Right renal cortex interstitium (tissue), 3 donors: Measurements from ENCODE around the gene NHS. TPM values are rescaled to one million over a fixed set of nuclear protein-coding genes. Genes with fewer than 3 reads are reported as not detected.

ENCODE experiments used
- DNase-seq, 3 donors: peaks; one replicate each; pipeline ENCODE4 v3.0.0-alpha.2; 2013; ENCODE audit warnings: low read depth in 3 of 3, low spot score in 2 of 3
- polyA plus RNA-seq, 3 donors: library from polyadenylated mRNA; unstranded; fragments of 120-200 nt; gene quantifications; one replicate each; pipeline ENCODE4 v1.2.1, GENCODE V29; 2013; ENCODE audit not compliant: insufficient read length in 3 of 3

NHS gene
- polyA plus RNA-seq, 3 donors = 14.0 to 20.2 (median 17.7) TPM

DNA sequence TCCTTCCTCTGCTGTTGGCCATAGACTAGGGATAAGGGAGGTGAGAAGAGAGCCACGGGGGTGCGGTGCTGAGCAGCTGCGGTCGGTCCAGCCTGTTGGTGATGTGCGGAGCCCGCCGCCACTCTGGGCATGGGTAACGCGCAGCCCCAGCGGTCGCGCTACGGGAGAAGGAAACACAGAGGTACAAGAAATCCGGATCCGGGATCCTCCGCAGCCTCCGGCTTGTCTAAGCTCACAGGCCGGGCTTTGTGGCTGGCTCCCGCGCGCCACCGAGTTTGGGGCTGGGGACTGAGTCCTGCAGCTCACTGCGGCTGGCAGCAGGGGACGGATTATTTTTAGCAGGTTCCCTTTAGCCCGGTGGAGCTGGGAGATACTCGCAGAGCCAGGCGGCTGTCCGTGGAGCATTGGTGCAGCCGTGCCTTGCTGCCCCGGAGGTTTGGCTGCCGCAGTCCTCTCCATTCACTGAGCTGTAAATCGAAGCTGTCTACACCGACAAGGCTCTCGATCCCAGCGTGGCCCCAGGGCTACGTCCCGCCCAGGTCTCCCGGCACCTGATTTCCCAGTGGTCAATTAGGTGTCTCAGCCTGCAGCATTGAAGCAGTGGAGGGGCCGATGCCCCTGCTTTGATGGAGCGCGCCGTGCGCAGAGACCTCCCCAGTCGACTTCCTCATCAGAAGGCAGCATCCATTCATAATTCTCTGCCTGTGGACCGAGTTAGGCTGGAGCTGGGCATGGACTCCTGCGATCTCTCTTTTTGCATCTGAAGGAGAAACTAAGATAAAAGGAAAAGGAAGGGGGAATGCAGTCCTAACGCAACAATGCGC is 280.4 kb downstream of the NHS start:
- no peak for DNase-seq

DNA sequence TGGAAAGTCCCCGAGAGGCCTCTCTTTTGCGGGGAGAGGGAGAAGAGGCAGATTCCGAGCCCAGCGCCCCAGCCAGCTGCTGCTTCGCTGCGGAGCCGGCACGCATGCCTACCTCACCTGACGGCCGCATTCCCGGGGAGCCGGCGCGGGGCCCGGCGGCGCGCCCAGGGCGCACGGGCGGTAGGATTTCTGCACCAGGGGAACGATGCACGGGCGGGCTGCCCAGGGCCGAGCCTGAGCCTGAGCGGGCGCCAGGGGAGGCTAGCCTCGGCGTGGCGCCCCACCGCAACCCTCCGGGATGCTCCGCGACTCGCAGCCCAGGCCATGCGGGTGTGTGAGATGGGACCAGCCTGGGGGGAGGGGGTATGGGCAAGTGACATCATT is 281.0 kb downstream of the NHS start:
- no peak for DNase-seq

DNA sequence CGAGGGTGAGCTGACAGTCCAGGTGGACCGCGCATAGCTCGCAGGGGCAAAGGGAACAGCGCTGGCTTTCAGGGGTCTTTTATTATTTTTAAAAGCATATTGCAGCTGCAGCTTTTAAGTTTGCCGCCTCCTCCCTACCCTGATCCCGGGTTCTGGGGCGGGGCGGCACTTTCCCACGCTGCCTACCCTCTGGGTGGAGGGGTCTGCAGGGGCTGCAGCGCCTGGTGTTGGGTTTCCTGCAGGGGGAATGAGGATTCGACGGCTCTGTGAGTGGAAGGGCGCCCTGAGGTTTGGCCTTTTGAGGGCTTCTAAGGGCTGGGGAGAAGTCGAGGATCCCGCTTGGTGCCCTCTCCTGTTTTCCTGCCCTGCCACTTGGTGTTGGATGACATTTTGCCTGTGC is 281.6 kb downstream of the NHS start:
- no peak for DNase-seq

DNA sequence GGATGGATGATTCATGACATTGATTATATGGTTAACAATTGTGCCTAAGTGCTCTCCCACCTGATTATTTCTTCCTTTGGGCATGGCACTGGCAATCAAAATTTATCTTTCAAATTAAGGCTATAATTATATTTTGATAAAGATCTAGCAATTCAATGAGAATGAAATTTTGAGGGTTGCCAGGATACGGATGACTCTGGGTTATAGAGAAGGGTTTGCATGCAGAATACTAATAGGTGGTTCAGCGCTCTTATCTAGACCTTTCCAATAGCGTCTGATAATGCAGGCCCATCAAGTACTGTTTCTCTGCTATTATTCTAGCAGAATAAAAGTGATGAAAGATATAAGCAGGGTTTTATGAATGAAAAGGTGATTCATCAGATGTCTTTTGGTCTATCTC is 287.4 kb downstream of the NHS start:
- no peak for DNase-seq

DNA sequence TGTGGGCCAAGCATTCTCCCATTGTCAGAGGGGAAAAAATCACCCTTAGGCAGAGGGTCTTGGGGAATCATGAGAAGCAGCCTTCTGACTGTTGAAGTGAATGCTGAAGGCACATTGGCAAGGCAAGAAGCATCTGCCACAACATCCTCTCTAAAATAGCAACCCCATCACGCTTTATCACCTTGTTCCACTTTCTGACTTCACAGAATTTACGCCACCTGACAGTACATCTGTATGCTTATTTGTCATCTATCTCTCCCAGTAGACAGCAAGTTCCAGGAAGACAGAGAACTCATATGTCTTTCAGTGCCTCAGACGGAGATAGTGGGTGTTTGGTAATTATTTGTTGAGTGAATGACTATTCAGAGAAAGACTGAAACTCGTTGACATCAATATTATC is 293.9 kb downstream of the NHS start:
- no peak for DNase-seq

DNA sequence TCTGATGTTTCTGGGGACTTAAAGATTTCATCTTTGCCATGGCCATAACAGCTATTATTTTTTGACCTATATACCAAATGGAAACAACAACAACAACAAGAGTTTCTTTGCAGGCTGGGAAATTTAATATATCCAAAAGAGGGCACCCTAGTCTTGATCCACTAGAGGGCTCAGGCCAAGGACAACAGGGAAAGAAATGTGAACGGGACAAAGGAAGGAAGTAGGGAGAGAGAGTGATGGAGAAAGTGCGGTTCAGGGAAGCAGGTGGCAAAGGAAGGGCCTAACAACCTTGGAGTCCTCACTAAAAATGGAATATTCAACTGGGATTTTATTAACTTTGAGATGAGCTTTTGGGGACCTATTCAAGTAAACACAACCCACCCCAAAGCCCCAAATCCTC is 294.5 kb downstream of the NHS start:
- no peak for DNase-seq

DNA sequence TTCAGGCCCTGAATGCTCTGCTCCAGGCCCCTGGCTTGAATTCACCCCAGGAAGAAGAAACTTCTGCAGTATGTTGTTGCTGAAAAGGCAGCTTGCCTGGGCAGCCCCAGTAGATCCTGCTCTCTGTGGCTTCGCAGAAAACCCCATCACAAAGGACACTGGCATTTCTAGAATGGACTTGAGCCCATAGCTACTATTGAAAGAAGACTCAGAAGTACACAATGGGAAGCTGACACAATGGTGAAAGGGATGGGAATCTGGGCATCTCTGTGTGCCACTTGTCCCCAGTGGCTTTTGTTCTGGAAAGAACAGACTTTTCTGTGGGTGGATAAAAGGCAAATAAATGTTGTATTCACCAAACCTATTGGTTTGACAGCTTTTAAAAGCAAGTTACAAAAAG is 294.9 kb downstream of the NHS start:
- no peak for DNase-seq

DNA sequence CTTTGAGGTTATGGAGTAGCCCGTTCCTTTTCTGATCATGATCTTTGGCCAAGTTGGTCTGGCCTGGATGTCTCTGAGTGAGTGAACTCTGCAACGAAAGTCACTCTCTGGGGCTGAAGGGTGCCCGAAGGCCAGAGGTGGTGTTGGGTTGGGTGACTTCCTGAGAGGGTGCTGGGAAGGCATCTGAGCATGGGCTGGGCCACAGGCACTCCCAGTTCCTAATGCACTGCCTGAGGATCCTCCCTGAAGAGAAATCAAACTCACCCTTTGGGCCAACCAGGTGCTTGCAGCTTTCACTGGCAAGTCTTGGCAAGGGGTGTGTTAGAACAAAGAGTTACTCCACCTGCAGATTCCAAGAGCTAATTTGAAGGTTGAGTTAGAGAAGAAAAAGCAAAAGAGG is 295.9 kb downstream of the NHS start:
- no peak for DNase-seq

DNA sequence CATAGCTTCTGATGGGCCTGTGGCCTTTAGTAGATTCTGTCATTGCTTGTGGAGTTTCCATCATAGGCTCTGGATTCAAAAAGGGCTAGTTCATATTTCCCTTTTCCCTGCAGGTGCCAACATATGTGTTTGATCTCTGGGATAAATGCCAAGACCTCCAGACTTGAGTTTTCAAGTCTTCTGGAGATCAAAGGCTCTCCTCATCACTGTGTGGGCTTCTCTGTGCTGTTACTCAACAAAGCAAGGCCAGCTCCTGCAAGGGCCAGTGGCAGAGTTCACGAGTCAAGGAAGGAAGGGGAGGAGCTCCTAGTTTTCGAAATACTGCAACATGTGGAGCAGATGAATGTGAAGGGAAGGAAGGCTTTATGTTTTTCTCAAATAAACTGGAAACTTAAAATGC is 299.6 kb downstream of the NHS start:
- no peak for DNase-seq

DNA sequence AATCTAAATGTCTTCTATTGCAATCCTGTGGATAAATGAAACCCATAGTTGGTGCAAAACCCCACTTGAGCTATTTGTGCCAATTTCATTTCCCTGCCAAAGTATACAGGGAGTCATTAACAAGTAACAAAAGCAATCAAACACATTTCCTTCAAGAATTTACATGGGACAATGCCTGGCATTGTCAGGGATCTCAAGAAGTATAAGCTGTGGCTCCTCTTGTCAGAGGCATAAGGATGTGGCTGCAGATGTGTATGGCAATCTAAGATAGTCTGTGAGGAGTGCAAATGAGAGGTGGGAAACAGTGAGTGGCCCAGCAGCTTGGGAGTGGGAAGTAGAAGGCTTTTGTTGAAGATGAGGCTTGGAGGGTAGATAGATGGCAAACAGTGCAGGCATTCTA is 304.3 kb downstream of the NHS start:
- DNase-seq = no peak

DNA sequence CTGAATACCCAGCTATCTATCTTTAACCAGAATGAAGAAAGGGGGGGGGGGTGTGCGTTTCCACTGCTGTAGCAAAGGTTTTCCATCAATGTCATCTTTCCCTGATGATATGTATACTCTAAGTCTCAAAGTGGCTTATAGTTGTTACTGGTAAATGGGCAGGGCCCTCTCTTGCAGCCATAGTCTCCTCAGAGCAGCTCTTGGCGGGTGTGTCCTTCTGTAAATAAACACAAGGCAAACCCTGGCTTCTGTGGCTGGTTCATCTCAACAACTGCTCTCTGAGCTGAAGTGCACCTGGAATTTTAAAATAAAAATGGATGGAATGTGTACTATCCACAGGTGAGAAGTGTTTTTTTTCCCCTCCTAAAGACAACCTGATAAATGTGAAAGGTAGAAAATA is 304.8 kb downstream of the NHS start:
- DNase-seq = no peak

DNA sequence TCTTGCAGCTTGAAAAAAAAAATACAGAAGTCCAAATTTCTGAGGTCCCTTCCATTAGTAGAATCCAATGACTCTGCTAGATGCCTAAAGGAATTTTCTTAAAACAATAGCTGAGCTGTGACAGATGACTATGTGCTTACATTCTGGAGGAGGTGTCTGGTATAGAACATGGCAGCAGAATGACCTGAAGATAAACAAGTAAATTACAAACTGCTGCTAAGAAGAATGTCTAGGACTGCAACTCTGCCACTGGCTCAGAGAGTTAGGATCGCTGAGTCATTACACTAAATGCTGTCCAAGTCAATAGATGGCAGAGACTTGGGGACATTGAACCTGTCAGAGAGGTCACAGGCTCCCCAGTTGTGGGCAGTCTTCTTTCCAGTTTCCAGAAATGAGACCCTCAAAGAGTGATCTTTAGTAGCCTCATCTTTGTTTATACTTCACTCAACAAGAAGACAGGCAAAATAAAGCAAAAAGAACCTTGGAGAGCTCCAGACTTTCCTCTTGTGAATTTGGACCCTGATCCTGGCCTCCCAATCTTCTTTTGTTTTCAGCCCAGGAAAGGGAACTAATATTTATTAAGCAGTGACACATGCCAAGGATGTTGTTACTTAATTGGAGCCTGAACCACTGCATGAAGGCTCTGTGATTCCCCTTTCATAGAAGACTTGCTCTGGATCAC is 305.9 kb downstream of the NHS start:
- no peak for DNase-seq

DNA sequence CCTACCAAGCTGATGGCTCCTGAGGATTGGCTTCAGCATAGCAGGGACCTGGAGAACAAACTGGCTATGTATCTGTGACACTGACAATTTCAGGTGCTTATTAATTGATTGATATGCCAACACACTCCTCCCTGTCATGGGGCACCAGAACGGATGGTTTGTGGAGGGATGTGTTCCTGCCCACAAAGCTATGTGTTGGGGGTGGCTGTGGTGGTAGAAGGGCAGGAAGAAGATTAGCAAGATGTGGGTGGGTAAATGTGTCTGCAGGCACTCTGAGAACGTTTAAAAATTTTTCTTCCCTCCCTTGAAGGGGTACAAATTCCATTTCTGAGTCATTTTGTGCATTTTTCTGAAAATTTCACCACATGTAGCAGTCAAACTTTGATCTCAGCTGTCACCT is 307.3 kb downstream of the NHS start:
- no peak for DNase-seq

DNA sequence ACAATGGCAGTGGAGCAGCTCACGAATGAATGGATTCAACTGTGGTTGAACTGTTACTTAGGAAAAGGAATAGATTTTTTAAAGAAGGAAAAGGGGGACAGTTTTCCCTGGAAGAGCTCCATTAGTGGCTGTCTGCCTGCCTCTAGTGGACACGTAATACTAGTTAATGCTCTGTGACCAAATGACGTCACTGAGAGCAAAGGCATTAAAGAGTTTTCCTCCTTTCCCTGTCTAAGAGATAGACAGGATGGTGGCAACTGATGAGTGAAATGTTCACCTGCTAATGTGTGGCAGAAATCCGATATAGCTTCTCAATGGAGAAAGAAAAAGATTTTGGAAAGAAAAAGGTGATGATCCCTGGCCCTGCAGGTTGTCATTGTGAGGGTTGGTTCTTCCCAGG is 310.0 kb downstream of the NHS start:
- DNase-seq = no peak

DNA sequence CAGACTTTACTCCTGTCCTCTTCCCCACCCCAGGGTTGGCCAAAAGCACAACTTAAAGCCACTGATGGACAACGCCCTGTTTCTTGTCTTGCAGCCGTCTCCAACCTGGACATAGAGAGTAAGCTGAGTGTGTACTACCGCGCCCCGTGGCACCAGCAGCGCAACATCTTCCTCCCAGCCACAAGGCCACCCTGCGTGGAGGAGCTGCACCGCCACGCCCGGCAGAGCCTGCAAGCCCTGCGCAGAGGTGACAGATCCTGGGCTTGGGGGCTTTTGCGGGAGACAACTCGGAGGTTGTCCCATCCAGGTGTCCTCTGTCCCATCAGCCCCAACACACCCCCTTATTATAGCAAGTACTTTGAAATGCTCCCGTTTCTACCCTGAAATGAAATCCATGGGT is 312.6 kb downstream of the NHS start:
- no peak for DNase-seq

DNA sequence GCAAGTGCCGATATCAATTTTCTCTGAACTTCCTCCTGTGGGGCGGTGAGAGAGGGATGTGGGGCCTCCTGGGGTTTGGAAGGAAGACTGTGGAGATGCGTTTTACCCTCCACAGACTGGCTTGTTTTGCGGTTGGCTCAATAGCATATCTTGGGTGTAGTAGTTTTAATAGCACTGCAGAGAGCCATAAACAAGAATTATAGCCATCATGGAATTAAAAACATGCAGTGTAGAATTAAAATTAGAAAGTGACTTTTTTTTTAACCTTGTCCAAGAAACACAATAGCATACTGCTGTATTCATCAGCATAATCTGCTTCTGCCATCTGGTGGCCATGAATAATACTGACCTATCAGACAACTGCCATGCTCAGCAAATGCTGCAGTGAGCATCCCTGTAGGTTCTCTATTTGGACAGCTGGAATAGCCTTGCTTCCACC is 315.0 kb downstream of the NHS start:
- DNase-seq = peak; percentile 50 to 57 (median 53)

DNA sequence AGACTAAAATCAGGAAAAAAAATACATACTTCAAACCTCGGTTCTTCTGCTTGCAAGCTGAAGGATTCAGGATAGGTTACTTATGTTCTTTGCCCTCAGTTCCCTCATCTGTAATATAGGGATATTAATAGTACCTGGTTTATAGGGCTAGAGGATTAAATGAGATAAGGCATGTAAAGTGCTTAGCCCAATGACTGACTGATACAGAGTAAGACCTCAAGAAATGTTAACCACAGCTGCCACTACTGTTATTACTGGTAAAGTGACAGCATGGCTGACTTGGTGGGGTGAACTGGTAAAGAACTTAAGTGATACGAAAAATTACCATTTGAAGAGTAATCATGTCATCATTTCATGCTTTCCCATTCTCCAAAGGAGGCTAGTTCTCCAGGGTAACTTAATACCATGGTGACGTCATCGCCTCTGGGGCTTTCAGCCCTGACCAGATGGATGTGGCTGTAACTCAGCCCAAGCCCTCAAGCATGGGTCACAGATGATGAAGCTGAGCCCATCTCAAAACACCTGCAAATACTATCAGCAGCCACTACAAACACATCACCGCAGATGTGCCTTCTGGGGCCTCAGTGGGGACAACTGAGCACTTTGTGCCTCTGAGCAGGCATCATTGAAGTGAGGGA is 317.8 kb downstream of the NHS start:
- DNase-seq = peak in 1 of 3 donors; percentile 18

DNA sequence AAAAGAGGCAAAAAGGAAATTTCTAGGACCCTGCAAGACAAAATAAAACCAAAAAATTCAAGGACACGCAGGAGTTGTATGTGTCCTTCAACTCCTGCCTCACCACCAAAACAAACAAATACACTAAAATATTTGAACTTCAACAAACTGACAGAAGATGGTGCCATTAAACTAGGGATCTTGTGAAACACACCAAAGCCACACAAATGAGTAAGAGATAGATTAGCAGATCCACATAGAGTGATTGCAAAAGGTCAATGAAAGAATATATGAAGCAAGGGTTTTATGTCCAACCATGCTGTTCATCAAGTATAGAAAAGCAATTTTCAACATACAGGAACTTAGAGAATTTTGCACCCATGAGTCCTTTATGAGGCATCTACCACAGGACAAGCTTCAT is 322.2 kb downstream of the NHS start:
- DNase-seq = no peak

DNA sequence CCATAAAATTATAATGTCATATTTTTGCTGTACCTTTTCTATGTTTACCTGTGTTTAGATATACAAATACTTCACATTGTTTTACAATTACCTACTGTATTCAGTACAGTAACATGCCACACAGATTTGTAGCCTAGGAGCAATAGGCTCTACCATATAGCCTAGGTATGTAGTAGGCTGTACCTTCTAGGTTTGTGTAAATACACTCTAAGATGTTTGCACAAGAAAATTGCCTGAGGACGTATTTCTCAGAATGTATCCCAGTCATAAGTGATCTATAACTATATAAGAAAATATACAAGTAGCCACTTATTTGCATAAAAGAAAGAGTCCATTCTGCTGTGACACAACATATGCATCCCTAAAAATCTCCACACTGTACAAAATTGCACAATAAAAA is 326.0 kb downstream of the NHS start:
- DNase-seq = no peak

DNA sequence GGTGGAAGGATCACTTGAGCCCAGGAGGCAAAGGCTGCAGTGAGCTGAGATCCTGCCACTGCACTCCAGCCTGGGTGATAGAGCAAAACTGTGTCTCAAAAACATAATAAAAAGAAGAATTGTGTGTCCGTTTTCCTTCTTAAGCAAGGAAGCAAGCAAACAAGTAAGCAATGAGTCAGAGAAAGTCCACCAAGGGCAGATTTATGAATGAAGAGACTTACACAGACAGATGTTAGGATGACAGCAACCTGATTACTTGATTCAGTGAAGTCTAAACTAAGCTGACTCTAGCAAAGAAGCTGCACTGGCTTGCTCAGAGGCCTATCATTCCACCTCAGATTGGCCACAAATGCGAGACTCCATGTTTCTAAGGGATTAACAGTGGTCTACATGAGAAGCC is 328.2 kb downstream of the NHS start:
- DNase-seq = no peak

DNA sequence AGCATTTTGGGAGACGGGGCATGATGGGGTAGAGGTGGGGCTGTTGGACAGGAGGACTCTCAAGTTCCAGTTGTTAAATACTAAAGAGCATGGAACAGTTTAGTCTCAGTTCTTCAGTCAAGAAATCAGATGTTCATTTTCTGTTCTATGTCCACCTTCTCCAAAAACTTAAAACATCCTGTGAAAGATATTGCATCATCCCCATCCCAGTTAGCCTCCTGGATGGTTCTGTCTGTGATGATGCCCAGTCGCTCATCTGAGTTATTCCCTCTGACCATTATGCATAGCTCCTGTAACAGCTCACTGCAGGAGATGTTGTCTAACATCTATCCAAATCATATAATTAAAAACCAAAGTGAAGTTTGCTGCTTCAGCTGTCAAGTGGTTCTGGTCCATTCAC is 330.2 kb downstream of the NHS start:
- DNase-seq = no peak

DNA sequence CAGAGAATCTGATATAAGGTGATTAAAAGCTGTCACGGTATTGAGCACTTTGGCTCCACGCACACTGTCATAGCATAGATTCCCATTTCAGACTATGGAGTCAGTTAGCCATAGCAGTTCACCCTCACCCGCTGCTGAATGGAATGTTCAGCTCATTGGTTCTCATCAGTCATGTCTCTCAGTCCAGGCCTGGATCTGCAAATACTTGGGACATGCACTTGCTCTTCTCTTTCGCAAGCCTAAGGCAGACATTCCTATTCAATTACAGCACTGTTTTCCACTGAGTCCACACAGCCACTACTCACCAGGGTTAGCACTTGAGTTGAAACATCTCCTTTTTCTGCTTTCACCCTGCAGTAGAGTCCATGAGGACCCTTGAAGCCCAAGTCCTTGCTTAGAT is 331.7 kb downstream of the NHS start:
- no peak for DNase-seq
